HEK293 (cell line): ENCODE measurements around the gene TBC1D22A.

Experiments used
- CTCF ChIA-PET: fragments of 350-600 bp; formaldehyde crosslinking; extraction: SDS; loops from one replicate; lab custom pipeline; 2021; ENCODE audit warnings: antibody characterized with exemption; lab: Yijun Ruan, JAX
- POLR2A ChIA-PET: fragments of 300-600 bp; formaldehyde crosslinking; extraction: SDS; loops from one replicate; lab custom pipeline; 2020; ENCODE audit warnings: antibody characterized with exemption, inconsistent platforms; lab: Yijun Ruan, JAX
- H3K27ac ChIP-seq: fragments of 200-500 bp; sonication (Bioruptor generic); 2 replicates; pipeline ENCODE4 v1.5.1; 2014; ENCODE audit warnings: low read depth, low read length, control low read depth, inconsistent platforms; ENCODE audit errors: extremely low read depth
- H3K36me3 ChIP-seq, 2 experiments: fragments of 200-500 bp in 1 of 2; sonication (Bioruptor generic) in 1 of 2; 1 replicate in 1 of 2; 2 replicates in 1 of 2; pipeline ENCODE4 v1.5.1; 2014 to 2017; ENCODE audit warnings: inconsistent platforms in 2 of 2, low read length in 2 of 2; ENCODE audit not compliant: control insufficient read depth in 2 of 2, insufficient read depth in 1 of 2
- H3K4me1 ChIP-seq: fragments of 200-500 bp; sonication (Bioruptor generic); 2 replicates; pipeline ENCODE4 v1.5.1; 2014; ENCODE audit warnings: mild to moderate bottlenecking, low read length, inconsistent platforms; ENCODE audit not compliant: control insufficient read depth, insufficient read depth
- H3K4me3 ChIP-seq: 2 replicates; pipeline ENCODE4 v1.5.1; 2011; ENCODE audit warnings: low read depth, mild to moderate bottlenecking, control low read depth, low read length, moderate library complexity
- H3K9me3 ChIP-seq: fragments of 200-500 bp; sonication (Bioruptor generic); 2 replicates; pipeline ENCODE4 v1.5.1; 2014; ENCODE audit warnings: low read depth, low read length, inconsistent platforms; ENCODE audit not compliant: control insufficient read depth, insufficient read depth
- CTCF ChIP-seq: fragments of 450-650 bp; formaldehyde crosslinking; IDR thresholded peaks from 2 replicates; pipeline ENCODE4 v1.5.1; 2016; ENCODE audit warnings: missing biosample characterization, missing genetic modification characterization
- EGR2 ChIP-seq: fragments of 450-650 bp; formaldehyde crosslinking; IDR thresholded peaks from 2 replicates; pipeline ENCODE4 v1.5.1; 2016; ENCODE audit warnings: low read depth, missing biosample characterization, missing genetic modification characterization
- GLIS2 ChIP-seq: fragments of 450-650 bp; formaldehyde crosslinking; IDR thresholded peaks from 2 replicates; pipeline ENCODE4 v1.5.1; 2016; ENCODE audit warnings: missing biosample characterization, missing genetic modification characterization
- HOXA7 ChIP-seq: sonication (generic); formaldehyde crosslinking; IDR thresholded peaks from 2 replicates; pipeline ENCODE4 v1.8.1; 2022; ENCODE audit warnings: missing genetic modification reagents, borderline replicate concordance
- KLF10 ChIP-seq: fragments of 450-650 bp; IDR thresholded peaks from 2 replicates; pipeline ENCODE4 v1.5.1; 2018; ENCODE audit warnings: missing biosample characterization, mild to moderate bottlenecking, missing genetic modification characterization
- KLF8 ChIP-seq: fragments of 450-650 bp; formaldehyde crosslinking; IDR thresholded peaks from 2 replicates; pipeline ENCODE4 v1.5.1; 2016; ENCODE audit warnings: missing biosample characterization, missing genetic modification characterization
- KLF9 ChIP-seq: fragments of 450-650 bp; formaldehyde crosslinking; IDR thresholded peaks from 2 replicates; pipeline ENCODE4 v1.5.1; 2016; ENCODE audit warnings: missing biosample characterization, missing genetic modification characterization, low read depth
- SP2 ChIP-seq: fragments of 450-650 bp; formaldehyde crosslinking; IDR thresholded peaks from 2 replicates; pipeline ENCODE4 v1.5.1; 2016; ENCODE audit warnings: missing biosample characterization, missing genetic modification characterization
- SP3 ChIP-seq: fragments of 450-650 bp; formaldehyde crosslinking; IDR thresholded peaks from 2 replicates; pipeline ENCODE4 v1.5.1; 2016; ENCODE audit warnings: missing biosample characterization, missing genetic modification characterization
- TSHZ1 ChIP-seq: fragments of 450-650 bp; formaldehyde crosslinking; IDR thresholded peaks from 2 replicates; pipeline ENCODE4 v1.5.1; 2016; ENCODE audit warnings: missing biosample characterization, missing genetic modification characterization, borderline replicate concordance
- ZBTB17 ChIP-seq: fragments of 450-650 bp; formaldehyde crosslinking; IDR thresholded peaks from 2 replicates; pipeline ENCODE4 v1.5.1; 2016; ENCODE audit warnings: missing biosample characterization, missing genetic modification characterization
- ZBTB20 ChIP-seq: fragments of 450-650 bp; formaldehyde crosslinking; IDR thresholded peaks from 2 replicates; pipeline ENCODE4 v1.5.1; 2016; ENCODE audit warnings: missing biosample characterization, missing genetic modification characterization
- ZBTB26 ChIP-seq: fragments of 450-650 bp; formaldehyde crosslinking; optimal IDR thresholded peaks from 2 replicates; pipeline ENCODE3; 2016; ENCODE audit warnings: missing biosample characterization, mild to moderate bottlenecking, missing genetic modification characterization
- ZEB2 ChIP-seq: fragments of 450-650 bp; formaldehyde crosslinking; IDR thresholded peaks from 2 replicates; pipeline ENCODE4 v1.5.1; 2016; ENCODE audit warnings: missing biosample characterization, missing genetic modification characterization
- ZFHX2 ChIP-seq: fragments of 450-650 bp; formaldehyde crosslinking; conservative IDR thresholded peaks from 2 replicates; pipeline ENCODE4 v1.5.1; 2016; ENCODE audit warnings: missing biosample characterization, missing genetic modification characterization
- ZIC2 ChIP-seq: fragments of 450-650 bp; formaldehyde crosslinking; IDR thresholded peaks from 2 replicates; pipeline ENCODE4 v1.5.1; 2016; ENCODE audit warnings: missing biosample characterization, missing genetic modification characterization
- ZNF121 ChIP-seq: fragments of 450-650 bp; formaldehyde crosslinking; IDR thresholded peaks from 2 replicates; pipeline ENCODE4 v1.5.1; 2016; ENCODE audit warnings: missing biosample characterization, missing genetic modification characterization
- ZNF2 ChIP-seq: fragments of 450-650 bp; formaldehyde crosslinking; IDR thresholded peaks from 2 replicates; pipeline ENCODE4 v1.5.1; 2016; ENCODE audit warnings: missing biosample characterization, missing genetic modification characterization
- ZNF335 ChIP-seq: fragments of 450-650 bp; formaldehyde crosslinking; conservative IDR thresholded peaks from 2 replicates; pipeline ENCODE4 v1.5.1; 2016; ENCODE audit warnings: missing biosample characterization, missing genetic modification characterization
- ZNF391 ChIP-seq: fragments of 450-650 bp; formaldehyde crosslinking; IDR thresholded peaks from 2 replicates; pipeline ENCODE4 v1.5.1; 2016; ENCODE audit warnings: low read depth, missing biosample characterization, missing genetic modification characterization, borderline replicate concordance
- ZNF398 ChIP-seq: fragments of 450-650 bp; formaldehyde crosslinking; IDR thresholded peaks from 2 replicates; pipeline ENCODE4 v1.5.1; 2017; ENCODE audit warnings: missing biosample characterization, missing genetic modification characterization
- ZNF514 ChIP-seq: fragments of 450-650 bp; formaldehyde crosslinking; IDR thresholded peaks from 2 replicates; pipeline ENCODE4 v1.5.1; 2016; ENCODE audit warnings: missing biosample characterization, missing genetic modification characterization
- ZNF558 ChIP-seq: fragments of 450-650 bp; formaldehyde crosslinking; IDR thresholded peaks from 2 replicates; pipeline ENCODE4 v1.5.1; 2016; ENCODE audit warnings: missing biosample characterization, missing genetic modification characterization
- ZNF600 ChIP-seq: fragments of 450-650 bp; formaldehyde crosslinking; IDR thresholded peaks from 2 replicates; pipeline ENCODE4 v1.5.1; 2016; ENCODE audit warnings: missing biosample characterization, missing genetic modification characterization
- ZSCAN16 ChIP-seq: fragments of 450-650 bp; formaldehyde crosslinking; IDR thresholded peaks from 2 replicates; pipeline ENCODE4 v1.5.1; 2016; ENCODE audit warnings: missing biosample characterization, missing genetic modification characterization
- ZSCAN5A ChIP-seq: fragments of 450-650 bp; formaldehyde crosslinking; IDR thresholded peaks from 2 replicates; pipeline ENCODE4 v1.5.1; 2016; ENCODE audit warnings: missing biosample characterization, missing genetic modification characterization

The TBC1D22A gene

GRCh38 chr22:46737105-46737975 lies 25.1 kb upstream of the TBC1D22A start (continued):
- TF ChIP-seq TSHZ1 (tag by site-specific recombination) = no peak
- TF ChIP-seq ZNF335 (tag by site-specific recombination) = peak; percentile 49
- TF ChIP-seq GLIS2 (tag by site-specific recombination) = peak; percentile 63
- no peak for TF ChIP-seq ZNF121 (tag by site-specific recombination)
- TF ChIP-seq ZEB2 = peak; percentile 7; the same call in 1 of the 2 replicates
- TF ChIP-seq ZBTB17 (tag by site-specific recombination) = 0 out of 2 replicates have a peak, but pooled peaks have one; percentile 35
- TF ChIP-seq HOXA7 (CRISPR knock-in tag) = no peak
- no peak for TF ChIP-seq ZNF558 (tag by site-specific recombination)
- TF ChIP-seq ZSCAN5A (tag by site-specific recombination) = no peak
- peak; percentile 80 for TF ChIP-seq ZIC2 (tag by site-specific recombination)
- 0 out of 2 replicates have a peak, but pooled peaks have one; percentile 20 for TF ChIP-seq ZNF600
- no peak for TF ChIP-seq ZNF514

GRCh38 chr22:46737976-46738646 lies 24.3 kb upstream of the TBC1D22A start, which contains the start of gene CERK:
CERK (minus strand) TSS chr22:46738252; CDS start chr22:46738148, 104 bp downstream.
- Histone ChIP-seq H3K36me3 (no peaks in the 10 kb centered on the region; a peak in 1 of 3 replicates), H3K4me3 (peak within 1 kb of the TSS; percentile 73), H3K9me3 (no peaks in the 10 kb centered on the region), H3K27ac (peak within 1 kb of the TSS; percentile 86), H3K4me1 (peaks cover 38% of the 10 kb centered on the region)
- ChIA-PET CTCF (interaction anchor here (1.0 to 5.7 kb wide), 4 partner anchors 7 to 65 kb away, joined by 3 to 32 read pairs (median 7); no protein-coding TSS in a partner anchor), POLR2A (interaction anchor here (0.7 to 2.4 kb wide), 4 partner anchors 10 to 177 kb away, joined by 3 to 9 read pairs (median 4); partner anchors contain the start of gene TBC1D22A)
- TF ChIP-seq ZNF391 (tag by site-specific recombination) (no peak), ZFHX2 (peak; percentile 65), ZNF2 (no peak), SP3 (peak; percentile 63), SP2 (tag by site-specific recombination) (peak; percentile 35), KLF10 (tag by site-specific recombination) (peak; percentile 49; the same call in 1 of the 2 replicates), EGR2 (tag by site-specific recombination) (peak; percentile 51; the same call in 1 of the 2 replicates), KLF8 (tag by site-specific recombination) (peak; percentile 42; the same call in 1 of the 2 replicates), ZBTB20 (tag by site-specific recombination) (no peak), ZSCAN16 (tag by site-specific recombination) (no peak), ZBTB26 (tag by site-specific recombination) (peak; percentile 40), CTCF (tag by site-specific recombination) (no peak), ZNF398 (tag by site-specific recombination) (0 out of 2 replicates have a peak, but pooled peaks have one; percentile 31), KLF9 (peak; percentile 32; the same call in 1 of the 2 replicates)
